A673 (cell line): Measurements from ENCODE around the gene CEP85.

Experiments
- CTCF ChIP-seq: fragments of 300-800, 200-600 bp; sonication (generic); conservative IDR thresholded peaks from 2 replicates; pipeline ENCODE4 v1.5.1; 2017; ENCODE audit warnings: low read depth, mild to moderate bottlenecking, antibody characterized with exemption, low read length, moderate library complexity, mixed read lengths
- EZH2 ChIP-seq: fragments of 200-600 bp; sonication (generic); IDR thresholded peaks from 2 replicates; pipeline ENCODE4 v1.6.1; 2017; ENCODE audit warnings: borderline replicate concordance, low read depth, mild to moderate bottlenecking, mixed read lengths, antibody characterized with exemption, low read length; ENCODE audit not compliant: poor library complexity, severe bottlenecking

GRCh38 chr1:26277261-26277661 lies 43.3 kb downstream of the CEP85 start:
- TF ChIP-seq CTCF (no peak), EZH2 (no peak)
